Loucy (cell line): Measurements from ENCODE around the gene PTPRO.

Source experiments
- H2AFZ ChIP-seq: fragments of 200-600 bp; sonication (generic); 2 replicates; pipeline ENCODE4 v1.6.0; 2016; ENCODE audit warnings: antibody characterized with exemption, mild to moderate bottlenecking, low read length, moderate library complexity
- H3F3A ChIP-seq: fragments of 200-600 bp; 2 replicates; pipeline ENCODE4 v1.6.0; 2016; ENCODE audit warnings: antibody characterized with exemption, low read depth, mild to moderate bottlenecking
- H3K27me3 ChIP-seq: fragments of 200-600 bp; sonication (generic); 2 replicates; pipeline ENCODE4 v1.6.1; 2014; ENCODE audit warnings: low read length, mild to moderate bottlenecking; ENCODE audit not compliant: insufficient read depth, poor library complexity, severe bottlenecking
- H3K36me3 ChIP-seq: fragments of 200-600 bp; sonication (generic); 2 replicates; pipeline ENCODE4 v1.6.1; 2016; ENCODE audit warnings: low read length; ENCODE audit not compliant: insufficient read depth
- H3K4me1 ChIP-seq: fragments of 200-600 bp; sonication (generic); 2 replicates; pipeline ENCODE4 v1.5.1; 2014; ENCODE audit warnings: low read length, mild to moderate bottlenecking; ENCODE audit not compliant: insufficient read depth, poor library complexity, severe bottlenecking
- H3K4me2 ChIP-seq: fragments of 200-600 bp; sonication (generic); 2 replicates; pipeline ENCODE4 v1.6.0; 2014; ENCODE audit warnings: antibody characterized with exemption, low read length, low read depth, mild to moderate bottlenecking; ENCODE audit not compliant: poor library complexity, severe bottlenecking
- H3K4me3 ChIP-seq: fragments of 200-600 bp; sonication (generic); 2 replicates; pipeline ENCODE4 v1.5.1; 2014; ENCODE audit warnings: low read length, mild to moderate bottlenecking, mixed read lengths; ENCODE audit not compliant: poor library complexity, severe bottlenecking
- H3K79me2 ChIP-seq: fragments of 200-600 bp; sonication (generic); 2 replicates; pipeline ENCODE4 v1.6.1; 2014; ENCODE audit warnings: low read length; ENCODE audit not compliant: insufficient read depth
- H3K9ac ChIP-seq: fragments of 200-600 bp; sonication (generic); 2 replicates; pipeline ENCODE4 v1.6.0; 2014; ENCODE audit warnings: mild to moderate bottlenecking, low read depth, low read length, moderate library complexity; ENCODE audit not compliant: poor library complexity, severe bottlenecking
- H3K9me2 ChIP-seq: fragments of 200-600 bp; sonication (generic); replicated peaks from 2 replicates; pipeline ENCODE4 v1.6.1; 2016; ENCODE audit warnings: low read depth, low read length, mixed read lengths
- H3K9me3 ChIP-seq: fragments of 200-600 bp; sonication (generic); 2 replicates; pipeline ENCODE4 v1.6.1; 2014; ENCODE audit warnings: mild to moderate bottlenecking, antibody characterized with exemption, low read length, low read depth; ENCODE audit not compliant: insufficient read depth
- H4K20me1 ChIP-seq: fragments of 200-600 bp; sonication (generic); 2 replicates; pipeline ENCODE4 v1.6.0; 2014; ENCODE audit warnings: antibody characterized with exemption, low read length, mild to moderate bottlenecking; ENCODE audit not compliant: insufficient read depth, poor library complexity, severe bottlenecking
- EZH2phosphoT487 ChIP-seq: fragments of 200-600 bp; IDR thresholded peaks from 2 replicates; pipeline ENCODE4 v1.6.1; 2018; ENCODE audit warnings: antibody characterized with exemption, mild to moderate bottlenecking, moderate library complexity, borderline replicate concordance
- TF ChIP-seq, protein P1 (sequence below): fragments of 200-600 bp; sonication (generic); conservative IDR thresholded peaks from 2 replicates; pipeline ENCODE4 v1.5.1; 2014; ENCODE audit warnings: mild to moderate bottlenecking, antibody characterized with exemption, low read length

PTPRO gene

GRCh38 chr12:15329891-15330290 is 7.6 kb downstream of the PTPRO start:
- no peaks in the 10 kb centered on the region for H3K27me3 ChIP-seq
- no peak overlapping the region for H3K4me3 ChIP-seq
- H3K4me1 ChIP-seq = no peaks in the 10 kb centered on the region
- no peak overlapping the region for H2AFZ ChIP-seq
- H3K4me2 ChIP-seq = no peak overlapping the region
- H3K9me3 ChIP-seq = no peaks in the 10 kb centered on the region
- no peak overlapping the region for H3K9ac ChIP-seq
- no peaks in the 10 kb centered on the region for H3K9me2 ChIP-seq
- H3F3A ChIP-seq = no peaks in the 10 kb centered on the region
- H3K36me3 ChIP-seq = no peaks in the 10 kb centered on the region
- H3K79me2 ChIP-seq = no peaks in the 10 kb centered on the region
- TF ChIP-seq, protein P1, sequence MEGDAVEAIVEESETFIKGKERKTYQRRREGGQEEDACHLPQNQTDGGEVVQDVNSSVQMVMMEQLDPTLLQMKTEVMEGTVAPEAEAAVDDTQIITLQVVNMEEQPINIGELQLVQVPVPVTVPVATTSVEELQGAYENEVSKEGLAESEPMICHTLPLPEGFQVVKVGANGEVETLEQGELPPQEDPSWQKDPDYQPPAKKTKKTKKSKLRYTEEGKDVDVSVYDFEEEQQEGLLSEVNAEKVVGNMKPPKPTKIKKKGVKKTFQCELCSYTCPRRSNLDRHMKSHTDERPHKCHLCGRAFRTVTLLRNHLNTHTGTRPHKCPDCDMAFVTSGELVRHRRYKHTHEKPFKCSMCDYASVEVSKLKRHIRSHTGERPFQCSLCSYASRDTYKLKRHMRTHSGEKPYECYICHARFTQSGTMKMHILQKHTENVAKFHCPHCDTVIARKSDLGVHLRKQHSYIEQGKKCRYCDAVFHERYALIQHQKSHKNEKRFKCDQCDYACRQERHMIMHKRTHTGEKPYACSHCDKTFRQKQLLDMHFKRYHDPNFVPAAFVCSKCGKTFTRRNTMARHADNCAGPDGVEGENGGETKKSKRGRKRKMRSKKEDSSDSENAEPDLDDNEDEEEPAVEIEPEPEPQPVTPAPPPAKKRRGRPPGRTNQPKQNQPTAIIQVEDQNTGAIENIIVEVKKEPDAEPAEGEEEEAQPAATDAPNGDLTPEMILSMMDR = no peak
- TF ChIP-seq EZH2phosphoT487 = no peak
- no peaks in the 10 kb centered on the region for H4K20me1 ChIP-seq

DNA sequence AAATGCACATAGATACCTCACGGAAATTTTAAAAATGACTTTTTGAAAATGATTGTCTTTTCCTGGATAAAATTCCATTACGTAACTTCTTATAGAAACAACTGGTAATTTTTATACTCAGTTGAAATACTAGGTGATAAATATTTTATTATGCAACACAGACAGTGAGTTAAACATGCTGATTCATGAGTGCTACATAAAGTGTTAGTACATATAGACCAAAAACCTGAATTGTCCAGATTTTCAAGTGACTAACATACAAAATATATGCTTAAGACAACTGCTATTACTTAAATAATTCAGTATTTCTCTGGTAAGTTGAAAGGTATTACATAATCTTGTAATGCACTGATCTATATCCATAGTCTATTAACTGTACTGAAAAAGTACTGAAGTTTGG is 11.9 kb downstream of the PTPRO start:
- Histone ChIP-seq H3K4me2 (no peak overlapping the region), H3K79me2 (no peaks in the 10 kb centered on the region), H3K9me3 (no peaks in the 10 kb centered on the region), H3K36me3 (no peaks in the 10 kb centered on the region), H3K27me3 (no peaks in the 10 kb centered on the region), H3F3A (no peaks in the 10 kb centered on the region), H3K4me1 (no peaks in the 10 kb centered on the region), H4K20me1 (no peaks in the 10 kb centered on the region), H2AFZ (no peak overlapping the region), H3K9ac (no peak overlapping the region), H3K9me2 (no peaks in the 10 kb centered on the region), H3K4me3 (no peak overlapping the region)
- TF ChIP-seq EZH2phosphoT487 = no peak
- TF ChIP-seq, protein P1 = no peak

DNA sequence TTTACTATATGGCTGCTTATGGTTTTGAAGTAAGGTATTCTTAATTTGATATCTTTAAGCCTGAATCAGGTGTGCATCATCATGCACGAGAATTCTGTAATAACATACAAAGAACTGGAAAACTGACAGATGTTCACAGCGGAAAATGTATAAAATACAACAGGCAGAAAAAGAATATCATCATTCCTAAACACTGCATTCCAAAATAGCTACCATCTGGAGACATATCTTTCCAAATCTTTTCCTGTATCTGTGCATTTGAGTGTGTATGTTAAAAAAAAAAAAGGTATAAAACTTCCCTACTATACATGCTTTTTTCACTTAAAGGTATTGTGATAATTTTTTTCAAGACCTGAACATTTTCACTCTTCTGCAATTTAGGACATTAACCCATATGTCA is 13.7 kb downstream of the PTPRO start:
- H3K9ac ChIP-seq = no peak overlapping the region
- H3K4me2 ChIP-seq = no peak overlapping the region
- TF ChIP-seq, protein P1 = no peak
- TF ChIP-seq EZH2phosphoT487 = no peak
- no peaks in the 10 kb centered on the region for H3K9me3 ChIP-seq
- H3K27me3 ChIP-seq = no peaks in the 10 kb centered on the region
- H4K20me1 ChIP-seq = no peaks in the 10 kb centered on the region
- H3K79me2 ChIP-seq = no peaks in the 10 kb centered on the region
- H3F3A ChIP-seq = no peaks in the 10 kb centered on the region
- H3K4me3 ChIP-seq = no peak overlapping the region
- H3K9me2 ChIP-seq = no peaks in the 10 kb centered on the region
- no peaks in the 10 kb centered on the region for H3K4me1 ChIP-seq
- no peaks in the 10 kb centered on the region for H3K36me3 ChIP-seq
- no peak overlapping the region for H2AFZ ChIP-seq
